DND-41 (cell line): ENCODE data around the gene PPM1D.

Experiments
- ATAC-seq: fragments of 200-7000 bp; cut with Tn5 transposase; 3 replicates; pipeline ENCODE4 v1.9.1; 2021; ENCODE audit warnings: low read depth; ENCODE audit not compliant: insufficient read depth
- DNase-seq: peaks from one replicate; pipeline ENCODE4 v3.0.0-alpha.2; 2020
- H2AFZ ChIP-seq: 2 replicates; pipeline ENCODE4 v1.6.0; 2012; ENCODE audit warnings: low read depth, low read length
- H3K27ac ChIP-seq: 2 replicates; pipeline ENCODE4 v1.5.1; 2012; ENCODE audit warnings: low read length, inconsistent platforms
- H3K27me3 ChIP-seq: fragments of 200-600 bp; sonication (generic); 2 replicates; pipeline ENCODE4 v1.6.0; 2012; ENCODE audit warnings: low read length, mild to moderate bottlenecking, inconsistent platforms; ENCODE audit not compliant: insufficient read depth, poor library complexity
- H3K36me3 ChIP-seq: 2 replicates; pipeline ENCODE4 v1.5.1; 2012; ENCODE audit warnings: low read length, inconsistent platforms; ENCODE audit not compliant: insufficient read depth
- H3K4me1 ChIP-seq: 2 replicates; pipeline ENCODE4 v1.5.1; 2012; ENCODE audit warnings: mild to moderate bottlenecking, low read length; ENCODE audit not compliant: insufficient read depth
- H3K4me2 ChIP-seq: 2 replicates; pipeline ENCODE4 v1.6.0; 2012; ENCODE audit warnings: mild to moderate bottlenecking, moderate library complexity, low read length, inconsistent platforms; ENCODE audit not compliant: insufficient read depth
- H3K4me3 ChIP-seq, 2 experiments: fragments of 200-600 bp in 1 of 2; shearing (Covaris generic) in 1 of 2; 2 replicates each; pipeline ENCODE4 v1.5.1; 2012 to 2016; ENCODE audit warnings: inconsistent platforms in 2 of 2, low read length in 2 of 2, mild to moderate bottlenecking in 2 of 2, low read depth in 1 of 2, moderate library complexity in 1 of 2
- H3K79me2 ChIP-seq: 2 replicates; pipeline ENCODE4 v1.6.0; 2012; ENCODE audit warnings: low read length, inconsistent platforms; ENCODE audit not compliant: insufficient read depth
- H3K9ac ChIP-seq: 2 replicates; pipeline ENCODE4 v1.6.0; 2012; ENCODE audit warnings: low read depth, mild to moderate bottlenecking, inconsistent platforms, low read length, moderate library complexity
- H3K9me3 ChIP-seq: 2 replicates; pipeline ENCODE4 v1.5.1; 2012; ENCODE audit warnings: low read length, moderate library complexity, mild to moderate bottlenecking, inconsistent platforms; ENCODE audit not compliant: insufficient read depth, severe bottlenecking
- H4K20me1 ChIP-seq: 2 replicates; pipeline ENCODE4 v1.6.0; 2012; ENCODE audit warnings: low read length; ENCODE audit not compliant: insufficient read depth
- CTCF ChIP-seq: IDR thresholded peaks from 2 replicates; pipeline ENCODE4 v1.5.1; 2012; ENCODE audit warnings: borderline replicate concordance, low read length, moderate library complexity, mild to moderate bottlenecking; ENCODE audit not compliant: poor library complexity, severe bottlenecking; ENCODE audit errors: extremely low read depth
- EZH2 ChIP-seq: IDR thresholded peaks from 3 replicates; pipeline ENCODE4 v1.6.1; 2012; ENCODE audit warnings: borderline replicate concordance, low read depth, mild to moderate bottlenecking, moderate library complexity, low read length, inconsistent platforms; ENCODE audit not compliant: severe bottlenecking

The PPM1D gene

GRCh38 chr17:60652454-60653247 is 52.7 kb downstream of the PPM1D start:
- no peak overlapping the region for H3K4me2 ChIP-seq
- ATAC-seq (no peak), DNase-seq (no peak)
- peaks cover 63% of the 10 kb centered on the region for H3K36me3 ChIP-seq
- no peaks in the 10 kb centered on the region for H3K4me1 ChIP-seq
- H3K27ac ChIP-seq = no peak overlapping the region
- H3K27me3 ChIP-seq = no peaks in the 10 kb centered on the region
- H3K9me3 ChIP-seq = no peaks in the 10 kb centered on the region
- no peak overlapping the region for H2AFZ ChIP-seq
- H3K9ac ChIP-seq = no peak overlapping the region
- TF ChIP-seq CTCF (no peak), EZH2 (no peak)
- no peak overlapping the region for H3K4me3 ChIP-seq
- H4K20me1 ChIP-seq = peaks cover 4% of the 10 kb centered on the region; the same call in 1 of the 2 replicates
- peaks cover 39% of the 10 kb centered on the region for H3K79me2 ChIP-seq

- ATAC-seq = no peak
- no peak overlapping the region for H3K9ac ChIP-seq
- H3K27ac ChIP-seq = no peak overlapping the region
- no peaks in the 10 kb centered on the region for H3K27me3 ChIP-seq
- H3K36me3 ChIP-seq = peaks cover 61% of the 10 kb centered on the region
- H4K20me1 ChIP-seq = peaks cover 4% of the 10 kb centered on the region; the same call in 1 of the 2 replicates
- TF ChIP-seq EZH2 = no peak
- no peak for TF ChIP-seq CTCF
- no peaks in the 10 kb centered on the region for H3K4me1 ChIP-seq
- no peak for DNase-seq
- peaks cover 34% of the 10 kb centered on the region for H3K79me2 ChIP-seq
- H3K4me2 ChIP-seq = no peak overlapping the region
- H3K4me3 ChIP-seq = no peak overlapping the region
- no peaks in the 10 kb centered on the region for H3K9me3 ChIP-seq
- H2AFZ ChIP-seq = no peak overlapping the region
These were observed 53.6 kb downstream of the PPM1D start for GRCh38 chr17:60653569-60653968.

DNA sequence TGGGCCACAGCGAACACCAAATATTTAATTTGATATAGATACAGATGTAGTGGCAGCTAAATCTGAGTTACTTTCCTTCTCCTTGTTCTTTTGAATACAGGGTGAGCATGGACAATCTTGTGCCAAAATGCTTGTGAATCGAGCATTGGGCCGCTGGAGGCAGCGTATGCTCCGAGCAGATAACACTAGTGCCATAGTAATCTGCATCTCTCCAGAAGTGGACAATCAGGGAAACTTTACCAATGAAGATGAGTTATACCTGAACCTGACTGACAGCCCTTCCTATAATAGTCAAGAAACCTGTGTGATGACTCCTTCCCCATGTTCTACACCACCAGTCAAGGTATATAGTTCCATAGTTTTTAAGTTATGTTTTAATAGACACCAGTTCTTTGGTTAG is 56.5 kb downstream of the PPM1D start:
- Histone ChIP-seq H3K27ac (no peak overlapping the region), H3K4me1 (no peaks in the 10 kb centered on the region), H3K4me2 (no peak overlapping the region), H2AFZ (no peak overlapping the region), H3K9ac (no peak overlapping the region), H4K20me1 (peaks cover 4% of the 10 kb centered on the region; the same call in 1 of the 2 replicates), H3K4me3 (no peak overlapping the region), H3K9me3 (no peaks in the 10 kb centered on the region), H3K79me2 (peaks cover 26% of the 10 kb centered on the region), H3K36me3 (peaks cover 45% of the 10 kb centered on the region), H3K27me3 (no peaks in the 10 kb centered on the region)
- no peak for ATAC-seq
- TF ChIP-seq EZH2 (no peak), CTCF (no peak)
- no peak for DNase-seq
